ENCODE data around the gene RUNX1. TPM values are rescaled to one million over a fixed set of nuclear protein-coding genes. Genes with fewer than 3 reads are reported as not detected.

The RUNX1 gene
- total and polyA plus RNA-seq, 2 of the 13 experiments (the other 11 are each of a cell fraction or from before 2014, with no cell fraction given): 5.4 to 6.4 TPM

- TF ChIP-seq, protein P1, sequence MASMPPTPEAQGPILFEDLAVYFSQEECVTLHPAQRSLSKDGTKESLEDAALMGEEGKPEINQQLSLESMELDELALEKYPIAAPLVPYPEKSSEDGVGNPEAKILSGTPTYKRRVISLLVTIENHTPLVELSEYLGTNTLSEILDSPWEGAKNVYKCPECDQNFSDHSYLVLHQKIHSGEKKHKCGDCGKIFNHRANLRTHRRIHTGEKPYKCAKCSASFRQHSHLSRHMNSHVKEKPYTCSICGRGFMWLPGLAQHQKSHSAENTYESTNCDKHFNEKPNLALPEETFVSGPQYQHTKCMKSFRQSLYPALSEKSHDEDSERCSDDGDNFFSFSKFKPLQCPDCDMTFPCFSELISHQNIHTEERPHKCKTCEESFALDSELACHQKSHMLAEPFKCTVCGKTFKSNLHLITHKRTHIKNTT (CRISPR knock-in tag; IDR thresholded peaks at IDR 0.05): no peak
- TF ChIP-seq EHMT2 (IDR thresholded peaks at IDR 0.05; ENCODE audit: borderline replicate concordance, low read depth, low read length): 0 out of 2 replicates have a peak, but pooled peaks have one; percentile 17
- no peak for TF ChIP-seq ZNF546 (CRISPR knock-in tag; conservative IDR thresholded peaks at IDR 0.05)
- TF ChIP-seq KDM6A (CRISPR knock-in tag; IDR thresholded peaks at IDR 0.05; ENCODE audit: low read depth): peak; percentile 36; the same call in 1 of the 2 replicates
- peak; percentile 48; the same call in 1 of the 2 replicates for TF ChIP-seq GATAD2A (CRISPR knock-in tag; IDR thresholded peaks at IDR 0.05)
- TF ChIP-seq CREM (IDR thresholded peaks at IDR 0.05): peak; percentile 70; the same call in 1 of the 2 replicates
- TF ChIP-seq CREM (CRISPR knock-in tag; IDR thresholded peaks at IDR 0.05): no peak
- 0 out of 2 replicates have a peak, but pooled peaks have one; percentile 9 for TF ChIP-seq RARA (CRISPR knock-in tag; IDR thresholded peaks at IDR 0.05)
- TF ChIP-seq SAP130 (CRISPR knock-in tag; IDR thresholded peaks at IDR 0.05; ENCODE audit: low read depth): 0 out of 2 replicates have a peak, but pooled peaks have one; percentile 23
- TF ChIP-seq, protein P2, sequence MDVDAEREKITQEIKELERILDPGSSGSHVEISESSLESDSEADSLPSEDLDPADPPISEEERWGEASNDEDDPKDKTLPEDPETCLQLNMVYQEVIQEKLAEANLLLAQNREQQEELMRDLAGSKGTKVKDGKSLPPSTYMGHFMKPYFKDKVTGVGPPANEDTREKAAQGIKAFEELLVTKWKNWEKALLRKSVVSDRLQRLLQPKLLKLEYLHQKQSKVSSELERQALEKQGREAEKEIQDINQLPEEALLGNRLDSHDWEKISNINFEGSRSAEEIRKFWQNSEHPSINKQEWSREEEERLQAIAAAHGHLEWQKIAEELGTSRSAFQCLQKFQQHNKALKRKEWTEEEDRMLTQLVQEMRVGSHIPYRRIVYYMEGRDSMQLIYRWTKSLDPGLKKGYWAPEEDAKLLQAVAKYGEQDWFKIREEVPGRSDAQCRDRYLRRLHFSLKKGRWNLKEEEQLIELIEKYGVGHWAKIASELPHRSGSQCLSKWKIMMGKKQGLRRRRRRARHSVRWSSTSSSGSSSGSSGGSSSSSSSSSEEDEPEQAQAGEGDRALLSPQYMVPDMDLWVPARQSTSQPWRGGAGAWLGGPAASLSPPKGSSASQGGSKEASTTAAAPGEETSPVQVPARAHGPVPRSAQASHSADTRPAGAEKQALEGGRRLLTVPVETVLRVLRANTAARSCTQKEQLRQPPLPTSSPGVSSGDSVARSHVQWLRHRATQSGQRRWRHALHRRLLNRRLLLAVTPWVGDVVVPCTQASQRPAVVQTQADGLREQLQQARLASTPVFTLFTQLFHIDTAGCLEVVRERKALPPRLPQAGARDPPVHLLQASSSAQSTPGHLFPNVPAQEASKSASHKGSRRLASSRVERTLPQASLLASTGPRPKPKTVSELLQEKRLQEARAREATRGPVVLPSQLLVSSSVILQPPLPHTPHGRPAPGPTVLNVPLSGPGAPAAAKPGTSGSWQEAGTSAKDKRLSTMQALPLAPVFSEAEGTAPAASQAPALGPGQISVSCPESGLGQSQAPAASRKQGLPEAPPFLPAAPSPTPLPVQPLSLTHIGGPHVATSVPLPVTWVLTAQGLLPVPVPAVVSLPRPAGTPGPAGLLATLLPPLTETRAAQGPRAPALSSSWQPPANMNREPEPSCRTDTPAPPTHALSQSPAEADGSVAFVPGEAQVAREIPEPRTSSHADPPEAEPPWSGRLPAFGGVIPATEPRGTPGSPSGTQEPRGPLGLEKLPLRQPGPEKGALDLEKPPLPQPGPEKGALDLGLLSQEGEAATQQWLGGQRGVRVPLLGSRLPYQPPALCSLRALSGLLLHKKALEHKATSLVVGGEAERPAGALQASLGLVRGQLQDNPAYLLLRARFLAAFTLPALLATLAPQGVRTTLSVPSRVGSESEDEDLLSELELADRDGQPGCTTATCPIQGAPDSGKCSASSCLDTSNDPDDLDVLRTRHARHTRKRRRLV (CRISPR knock-in tag; IDR thresholded peaks at IDR 0.05): no peak
- TF ChIP-seq ELF3 (CRISPR knock-in tag; IDR thresholded peaks at IDR 0.05): 0 out of 2 replicates have a peak, but pooled peaks have one; percentile 18
- peak; percentile 47; the same call in 1 of the 2 replicates for TF ChIP-seq PHF21A (CRISPR knock-in tag; IDR thresholded peaks at IDR 0.05)
- no peak for TF ChIP-seq ZNF431 (CRISPR knock-in tag; IDR thresholded peaks at IDR 0.05; ENCODE audit: borderline replicate concordance, low read depth)
- 0 out of 2 replicates have a peak, but pooled peaks have one; percentile 28 for TF ChIP-seq ATF1 (CRISPR knock-in tag; IDR thresholded peaks at IDR 0.05)
- peak; percentile 26; the same call in 1 of the 2 replicates for TF ChIP-seq FOXA3 (CRISPR knock-in tag; IDR thresholded peaks at IDR 0.05)
- peak; percentile 75; the same call in 1 of the 2 replicates for TF ChIP-seq NCOR1 (IDR thresholded peaks at IDR 0.05; ENCODE audit: borderline replicate concordance, low read length)
- peak; percentile 54 for TF ChIP-seq HDAC2 (CRISPR knock-in tag; IDR thresholded peaks at IDR 0.05)
- peak; percentile 56; the same call in 1 of the 2 replicates for TF ChIP-seq SALL1 (CRISPR knock-in tag; IDR thresholded peaks at IDR 0.05)
- TF ChIP-seq ISL2 (CRISPR knock-in tag; IDR thresholded peaks at IDR 0.05): peak; percentile 79
- TF ChIP-seq ZNF382 (CRISPR knock-in tag; IDR thresholded peaks at IDR 0.05; ENCODE audit: borderline replicate concordance): no peak
- no peak for TF ChIP-seq SMAD1 (CRISPR knock-in tag; IDR thresholded peaks at IDR 0.05; ENCODE audit: borderline replicate concordance, low read depth)
- peak; percentile 38; the same call in 1 of the 2 replicates for TF ChIP-seq ZFX (CRISPR knock-in tag; IDR thresholded peaks at IDR 0.05; ENCODE audit: low read depth)
- no peak for TF ChIP-seq ZNF296 (CRISPR knock-in tag; conservative IDR thresholded peaks at IDR 0.05)
- TF ChIP-seq HNF4G (IDR thresholded peaks at IDR 0.05; ENCODE audit: borderline replicate concordance, low read depth, low read length): 0 out of 2 replicates have a peak, but pooled peaks have one; percentile 23
- TF ChIP-seq HNF4G (CRISPR knock-in tag; IDR thresholded peaks at IDR 0.05; ENCODE audit: borderline replicate concordance, low read depth): no peak
Observed at GRCh38 chr21:35026617-35027562, 22.2 kb downstream of the RUNX1 start (continued).

Data from HepG2 (cell line).